ENCODE results near the gene TSBP1. TPM values are rescaled to one million over a fixed set of nuclear protein-coding genes. Genes with fewer than 3 reads are reported as not detected.
"Not testable (repeated sequence)": the region's sequence is repeated elsewhere in the genome, so short reads cannot be mapped to it uniquely, and the experiment has no call there.

TSBP1 gene
- total RNA-seq, 1 donor from 2014 or later: not detected

DNA sequence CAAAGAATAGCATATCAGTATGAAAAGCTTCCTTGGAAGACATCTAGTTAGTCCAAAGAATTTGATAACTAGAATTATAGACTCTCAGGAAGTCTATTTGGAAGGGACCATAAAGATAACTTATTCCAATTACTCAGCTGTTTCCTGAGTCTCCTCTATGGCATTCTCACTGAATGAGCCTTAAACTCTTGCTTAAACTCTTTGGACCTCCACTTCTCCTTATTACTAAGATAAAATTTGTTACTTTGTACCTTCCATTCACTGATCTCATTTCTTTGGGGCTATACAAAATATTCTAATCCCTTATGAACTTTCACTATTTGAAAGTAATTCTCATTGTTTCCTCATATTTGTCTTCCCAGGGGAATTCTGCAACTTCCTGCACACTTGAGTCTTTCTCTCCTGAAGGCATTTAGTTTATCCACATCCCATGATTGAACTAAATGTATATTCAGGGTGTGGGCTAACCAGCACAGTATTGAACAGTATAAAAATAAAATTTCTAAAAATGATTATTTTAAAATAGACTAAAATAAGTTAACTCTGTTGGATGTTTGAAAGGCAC, 80.7 kb downstream of the TSBP1 start:
- no peak for DNase-seq (ENCODE audit: low spot score)

DNA sequence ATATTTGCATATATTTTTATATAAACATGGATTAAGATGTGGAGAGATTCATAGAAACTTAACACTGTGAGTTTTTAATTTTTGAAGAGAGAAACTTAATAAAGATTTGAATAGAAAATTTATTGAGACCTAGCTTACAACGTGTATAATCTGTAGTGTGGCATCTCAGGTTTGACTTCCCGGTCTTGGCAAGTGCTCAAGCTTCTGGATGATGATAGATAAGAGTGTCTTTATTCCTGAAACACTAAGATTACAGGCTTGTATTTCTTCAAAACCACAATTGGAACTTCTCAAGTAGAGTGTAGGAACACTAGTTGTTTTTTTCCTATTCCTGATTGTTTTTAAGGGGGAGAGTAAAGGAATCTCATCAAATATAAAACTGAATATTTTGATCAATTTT, 83.3 kb downstream of the TSBP1 start:
- DNase-seq (ENCODE audit: low spot score): no peak

DNA sequence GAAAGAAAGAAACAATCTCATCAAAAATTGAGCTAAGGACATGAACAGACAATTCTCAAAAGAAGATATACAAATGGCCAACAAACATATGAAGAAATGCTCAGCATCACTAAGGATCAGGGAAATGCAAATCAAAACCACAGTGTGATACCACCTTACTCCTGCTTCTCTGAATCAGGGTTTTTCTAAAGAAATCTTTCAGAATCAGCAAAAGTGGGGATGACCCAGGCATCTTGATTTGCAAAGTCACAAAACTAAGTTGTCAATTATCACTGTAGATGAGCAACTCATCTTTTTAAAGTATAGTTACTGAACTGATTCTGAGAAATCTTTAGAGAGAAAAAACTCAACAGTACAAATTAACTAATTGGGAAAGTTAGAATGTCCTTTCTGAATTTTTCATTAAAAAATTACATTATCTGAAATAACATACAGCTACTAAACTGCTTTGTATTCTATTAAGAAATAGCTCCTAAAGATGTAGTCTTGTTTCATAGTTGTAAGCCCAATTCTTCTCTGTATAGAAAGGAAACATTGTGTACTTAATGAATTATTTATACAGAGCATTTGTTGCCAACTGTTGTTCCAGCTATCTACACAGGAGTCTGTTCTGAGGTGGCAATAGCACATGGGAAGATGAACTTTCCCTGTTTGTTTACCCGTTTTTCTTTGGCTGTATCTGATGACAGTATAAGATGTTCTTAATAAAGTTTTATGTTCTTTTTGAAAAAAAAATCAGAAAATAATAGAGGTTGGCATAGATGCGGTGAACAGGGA, 97.7 kb downstream of the TSBP1 start:
- DNase-seq (ENCODE audit: low spot score): not testable (repeated sequence)

DNA sequence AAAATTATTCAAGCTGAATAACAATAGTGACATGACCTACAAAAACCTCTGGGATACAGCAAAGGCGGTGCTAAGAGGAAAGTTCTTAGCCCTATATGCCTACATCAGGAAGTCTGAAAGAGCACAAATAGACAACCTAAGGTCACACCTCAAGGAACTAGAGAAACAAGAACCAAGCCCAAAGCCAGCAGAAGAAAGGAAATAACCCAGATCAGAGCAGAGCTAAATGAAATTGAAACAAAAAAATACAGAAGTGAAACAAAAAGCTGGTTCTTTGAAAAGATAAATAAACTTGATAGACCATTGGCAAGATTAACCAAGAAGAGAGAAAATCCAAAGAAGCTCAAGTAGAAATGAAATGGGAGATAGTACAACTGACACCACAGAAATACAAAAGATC, 100.3 kb downstream of the TSBP1 start:
- DNase-seq (ENCODE audit: low spot score): no peak

DNA sequence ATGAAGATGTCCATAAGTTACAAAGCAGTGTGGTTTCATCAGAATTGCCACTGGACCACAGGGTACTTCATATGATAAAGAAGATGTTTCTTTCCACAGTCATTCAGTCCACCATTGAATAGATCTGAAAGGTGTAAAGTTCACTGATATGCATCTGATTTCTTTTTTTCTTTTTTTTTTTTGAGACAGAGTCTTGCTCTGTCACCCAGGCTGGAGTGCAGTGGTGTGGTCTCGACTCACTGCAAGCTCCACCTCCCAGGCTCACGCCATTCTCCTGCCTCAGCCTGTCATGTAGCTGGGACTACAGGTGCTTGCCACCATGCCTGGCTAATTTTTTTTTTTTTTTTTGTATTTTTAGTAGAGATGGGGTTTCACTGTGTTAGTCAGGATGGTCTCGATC, 103.2 kb downstream of the TSBP1 start:
- DNase-seq (ENCODE audit: low spot score): not testable (repeated sequence)

DNA sequence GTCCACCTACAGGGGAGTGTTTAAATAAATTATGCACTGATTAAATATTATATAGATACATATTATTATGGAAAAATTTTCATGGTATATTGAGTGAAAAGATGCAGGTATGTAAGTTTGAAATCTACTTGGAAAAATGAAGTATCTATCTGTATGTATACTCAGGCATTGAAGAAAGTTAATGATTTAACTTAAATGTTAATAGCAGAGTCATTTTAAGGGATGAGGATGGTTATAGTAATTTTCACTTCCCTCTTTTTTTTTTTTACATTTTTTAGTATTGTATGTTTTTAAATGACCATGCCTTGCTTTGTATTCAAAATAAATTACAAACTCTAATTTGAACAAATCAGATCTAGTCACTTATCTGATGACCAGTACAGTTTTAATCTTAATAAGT, 104.7 kb downstream of the TSBP1 start:
- no peak for DNase-seq (ENCODE audit: low spot score)

DNA sequence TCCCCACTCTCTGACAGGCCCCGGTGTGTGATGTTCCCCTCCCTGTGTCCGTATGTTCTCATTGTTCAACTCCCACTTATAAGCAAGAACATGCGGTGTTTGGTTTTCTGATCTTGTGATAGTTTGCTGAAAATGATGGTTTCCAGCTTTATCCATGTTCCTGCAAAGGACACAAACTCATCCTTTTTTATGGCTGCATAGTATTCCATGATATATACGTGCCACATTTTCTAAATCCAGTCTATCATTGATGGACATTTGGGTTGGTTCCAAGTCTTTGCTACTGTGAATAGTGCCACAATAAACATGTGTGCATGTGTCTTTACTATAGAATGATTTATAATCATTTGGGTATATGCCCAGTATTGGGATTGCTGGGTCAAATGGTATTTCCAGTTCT, 114.4 kb downstream of the TSBP1 start:
- DNase-seq (ENCODE audit: low spot score): not testable (repeated sequence)

DNA sequence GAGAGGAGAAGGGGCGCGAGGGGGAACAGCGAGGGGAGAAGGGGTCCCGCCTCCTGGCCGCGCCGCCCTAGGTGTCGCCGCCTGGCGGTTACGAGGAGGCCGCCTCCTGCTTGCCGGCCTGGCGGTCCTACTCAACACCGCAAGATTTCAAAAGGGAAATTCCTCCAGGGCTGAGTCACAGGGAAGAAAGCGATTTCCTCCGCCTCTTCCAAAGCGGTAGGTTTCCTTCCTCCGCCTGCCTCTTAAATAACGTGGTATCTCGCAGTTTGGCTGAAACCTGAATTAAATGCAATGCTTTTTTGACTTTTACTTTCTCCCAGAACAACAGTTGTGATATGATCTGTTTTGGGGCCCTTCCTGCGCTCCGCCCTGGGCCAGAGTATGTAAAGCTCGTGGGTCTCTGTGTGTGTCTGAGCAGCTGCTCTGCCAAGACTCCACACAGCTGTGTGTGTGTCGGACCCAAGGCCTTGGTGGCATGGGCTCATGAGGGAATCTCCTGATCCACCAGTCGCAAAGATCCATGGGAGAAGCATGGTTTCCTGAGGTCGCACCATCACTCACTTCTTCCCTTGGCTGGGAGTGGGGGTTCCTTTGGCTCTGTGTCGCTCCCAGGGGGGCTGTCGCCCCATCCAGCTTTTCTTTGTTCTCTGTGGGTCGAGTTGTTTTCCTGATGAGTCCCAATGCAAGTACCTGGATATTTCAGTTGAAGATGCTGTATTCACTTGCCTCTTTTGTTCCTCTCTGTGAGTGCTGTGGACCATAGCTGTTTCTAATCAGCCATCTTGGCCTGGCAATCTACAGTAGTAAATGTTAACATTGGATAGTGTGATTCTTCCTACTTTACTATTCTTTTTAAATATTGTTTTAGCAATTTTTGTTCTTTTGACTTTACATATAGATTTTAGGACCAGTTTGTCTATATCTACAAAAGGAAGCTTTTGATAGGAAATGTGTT, 116.2 kb downstream of the TSBP1 start:
- peak; percentile 86 for DNase-seq (ENCODE audit: low spot score)

DNA sequence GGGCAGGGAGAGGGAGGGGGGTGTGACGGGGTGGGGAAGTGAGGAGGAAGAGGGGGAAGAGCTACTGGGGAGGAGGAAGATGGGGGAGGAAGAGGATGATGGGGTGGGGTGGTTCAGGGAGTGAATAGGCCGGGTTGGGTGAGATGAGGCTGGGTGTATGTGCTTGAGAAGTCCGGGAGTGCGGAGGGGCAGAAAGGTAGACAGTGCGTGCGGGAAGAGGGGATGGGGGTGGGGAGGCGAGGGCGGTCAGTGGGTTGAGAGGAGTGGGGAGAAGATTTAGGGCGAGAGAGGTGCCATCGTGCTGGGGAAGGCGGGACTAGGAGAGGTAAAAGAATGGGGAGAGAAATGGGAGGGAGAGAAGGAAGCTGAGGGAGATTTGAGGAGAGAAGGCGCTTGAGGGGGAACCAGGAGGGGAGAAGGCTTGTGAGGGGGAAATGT, 116.9 kb downstream of the TSBP1 start:
- DNase-seq (ENCODE audit: low spot score): no peak

DNA sequence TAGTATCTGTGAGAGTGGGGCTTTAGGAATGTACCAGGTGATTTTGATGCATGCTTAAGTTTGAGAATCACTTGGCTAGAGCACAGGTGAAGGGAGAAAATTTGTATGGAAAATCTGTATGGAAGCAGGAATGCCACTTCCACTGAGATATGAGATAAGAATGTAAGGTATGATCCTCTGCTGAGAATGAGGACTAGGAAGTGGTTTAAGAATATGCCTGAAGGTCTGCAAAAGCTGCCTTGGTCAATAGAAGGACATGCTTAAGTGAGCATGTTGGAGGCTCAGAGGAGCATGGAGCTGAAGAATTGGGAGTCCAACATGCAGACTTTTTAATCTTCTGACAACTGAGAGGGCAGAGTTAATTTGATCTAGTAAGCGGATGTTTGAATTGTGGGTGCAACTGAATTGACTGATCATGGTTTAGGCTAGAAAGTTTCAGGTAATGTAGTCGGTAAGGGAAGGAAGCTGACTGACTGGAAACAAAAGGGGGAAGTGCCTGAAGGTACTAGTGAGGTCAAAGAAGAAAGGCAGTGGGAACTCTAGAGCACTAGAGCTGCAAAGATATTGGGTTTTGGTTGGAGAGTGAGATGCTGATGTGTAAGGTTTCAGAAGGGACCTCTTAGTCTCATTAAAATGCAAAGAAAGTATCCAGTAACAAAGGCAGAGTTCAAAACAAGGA, 119.2 kb downstream of the TSBP1 start:
- no peak for DNase-seq (ENCODE audit: low spot score)

DNA sequence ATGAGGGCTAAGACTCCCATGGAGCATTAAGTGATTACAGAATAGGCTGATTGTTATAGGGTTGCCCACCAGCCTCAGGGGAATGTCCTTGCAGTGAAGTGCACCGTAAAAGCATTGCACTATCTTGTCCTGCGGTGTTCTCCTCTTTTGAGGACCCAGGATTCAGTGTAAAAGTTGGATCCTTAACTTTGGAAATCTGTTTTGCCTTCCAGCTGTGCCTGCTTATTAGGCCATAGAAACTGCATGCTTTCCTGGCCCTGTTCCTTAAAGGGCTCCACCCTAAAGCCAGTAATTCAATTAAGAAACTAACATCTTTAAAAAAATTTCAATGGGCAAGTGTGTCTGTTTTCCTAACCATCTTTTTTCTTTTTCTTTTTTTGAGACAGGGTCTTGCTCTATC, 122.4 kb downstream of the TSBP1 start:
- DNase-seq (ENCODE audit: low spot score): no peak

DNA sequence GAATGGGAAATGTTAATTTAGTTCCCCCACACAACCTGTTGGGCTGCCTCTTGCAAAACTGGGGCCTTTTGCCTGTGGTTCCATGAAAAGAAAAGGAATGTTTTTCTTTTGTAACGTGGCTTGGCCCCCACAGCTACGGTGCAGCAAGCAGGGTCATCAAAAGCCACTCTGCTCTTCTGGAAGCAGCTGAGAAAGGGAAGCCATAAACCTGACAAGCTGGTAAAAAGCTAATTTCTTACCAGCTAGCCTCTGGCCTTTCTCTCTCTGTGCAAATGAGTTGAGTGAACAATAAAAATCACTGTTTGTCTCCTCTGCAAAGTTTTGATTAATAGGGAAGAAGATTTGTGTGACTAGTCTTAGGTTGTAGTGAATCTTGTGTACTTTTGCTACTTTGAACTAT, 124.3 kb downstream of the TSBP1 start:
- DNase-seq (ENCODE audit: low spot score): no peak

DNA sequence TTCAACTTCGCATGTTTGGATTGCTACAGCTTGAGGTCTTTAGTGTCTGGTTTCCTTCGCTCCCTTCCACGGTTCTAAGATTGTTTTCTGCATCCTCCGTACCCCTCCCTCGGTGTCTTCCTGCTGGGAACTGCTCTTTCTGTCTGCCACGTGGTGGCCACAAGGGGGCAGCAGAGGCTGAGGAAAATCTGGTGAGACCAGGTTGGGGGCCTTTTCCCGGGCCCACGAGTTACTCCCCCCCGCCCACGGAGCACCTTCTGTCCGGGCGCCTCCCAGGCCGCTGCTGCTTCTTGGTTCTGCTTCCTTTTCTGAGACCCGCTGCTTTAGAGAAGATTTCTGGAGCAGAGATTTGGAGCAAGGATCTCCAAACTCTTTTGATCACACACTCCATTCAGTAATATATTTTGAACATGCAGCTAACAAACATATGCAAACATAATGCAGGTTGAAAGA, 126.7 kb downstream of the TSBP1 start:
- peak; percentile 83 for DNase-seq (ENCODE audit: low spot score)

DNA sequence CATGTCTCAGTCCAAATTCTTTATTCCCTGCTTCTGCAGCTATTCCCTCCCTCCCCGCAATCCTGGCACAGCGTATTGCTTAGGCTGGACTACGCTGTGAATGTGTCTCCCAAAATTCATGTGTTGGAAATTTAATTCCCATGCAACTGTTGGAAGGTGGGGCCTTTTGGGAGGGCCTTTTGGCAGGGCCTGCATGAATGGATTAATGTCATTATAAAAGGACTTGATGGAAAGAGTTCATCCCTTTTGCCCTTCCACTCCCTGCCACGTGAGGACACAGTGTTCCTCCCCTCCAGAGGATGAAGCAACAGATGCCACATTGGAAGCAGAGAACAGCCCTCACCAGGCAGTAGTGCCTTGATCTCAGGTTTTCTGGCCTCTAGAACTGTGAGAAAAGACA, 127.4 kb downstream of the TSBP1 start:
- no peak for DNase-seq (ENCODE audit: low spot score)

Other genes with a start within 250 kb of the TSBP1 start
- gene ATF6B, start 243.7 kb downstream of the TSBP1 start, total RNA-seq: 121 TPM
- 2.9 TPM for gene FKBPL, start 241.6 kb downstream of the TSBP1 start, total RNA-seq
- gene PRRT1, start 220.0 kb downstream of the TSBP1 start, total RNA-seq: 2.8 TPM
- gene PPT2, start 217.8 kb downstream of the TSBP1 start, total RNA-seq: 19.0 TPM
- 26.3 TPM for gene EGFL8, start 207.3 kb downstream of the TSBP1 start, total RNA-seq
- 65.0 TPM for gene AGPAT1, start 195.8 kb downstream of the TSBP1 start, total RNA-seq
- gene RNF5, start 193.5 kb downstream of the TSBP1 start, total RNA-seq: 44.4 TPM
- gene AGER, start 187.7 kb downstream of the TSBP1 start, total RNA-seq: 16.9 TPM
- 103 TPM for gene PBX2, start 181.7 kb downstream of the TSBP1 start, total RNA-seq
- gene GPSM3, start 179.3 kb downstream of the TSBP1 start, total RNA-seq: 33.9 TPM
- gene NOTCH4, start 147.8 kb downstream of the TSBP1 start, total RNA-seq: 19.4 TPM
- not detected for gene BTNL2, start 35.3 kb upstream of the TSBP1 start, total RNA-seq
- gene HLA-DRA, start 68.0 kb upstream of the TSBP1 start, total RNA-seq: 297 TPM
- gene HLA-DRB5, start 158.4 kb upstream of the TSBP1 start, total RNA-seq: 1.8 TPM
- gene HLA-DRB1, start 217.9 kb upstream of the TSBP1 start, total RNA-seq: 109 TPM